NCI-H69 (cell line): ENCODE measurements around the gene UGT1A3.
"Not testable (repeated sequence)": the region's sequence is repeated elsewhere in the genome, so short reads cannot be mapped to it uniquely, and the experiment has no call there.

ENCODE experiments used
- DNase-seq: peaks from one replicate; lab custom pipeline; 2025; lab: John Stamatoyannopoulos, UW

The UGT1A3 gene

GRCh38 chr2:233728723-233729301 is at the start of gene UGT1A3:
UGT1A3 (plus strand) TSS chr2:233729042; CDS start chr2:233729127, 85 bp downstream.
- DNase-seq: no peak

DNA sequence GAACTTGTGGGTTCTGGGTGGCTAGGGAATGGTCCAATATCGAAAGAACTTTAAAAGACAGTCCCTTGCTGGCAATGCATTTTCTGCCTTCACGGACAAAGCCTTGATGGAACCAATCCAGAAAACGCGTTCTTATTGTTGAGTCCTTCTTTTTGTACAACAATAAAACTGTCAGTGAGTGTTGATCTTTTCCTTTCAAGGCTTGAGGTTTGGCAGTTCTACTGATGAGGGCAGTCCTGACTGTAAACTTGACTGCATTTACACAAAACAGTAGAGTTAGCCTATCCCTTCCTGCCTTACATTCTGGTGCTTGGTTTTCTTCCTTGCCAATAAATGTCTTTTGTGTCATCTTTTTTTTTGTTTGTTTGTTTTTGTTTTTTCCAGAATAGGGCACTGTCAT is 49.6 kb upstream of the UGT1A3 start:
- DNase-seq: no peak

DNA sequence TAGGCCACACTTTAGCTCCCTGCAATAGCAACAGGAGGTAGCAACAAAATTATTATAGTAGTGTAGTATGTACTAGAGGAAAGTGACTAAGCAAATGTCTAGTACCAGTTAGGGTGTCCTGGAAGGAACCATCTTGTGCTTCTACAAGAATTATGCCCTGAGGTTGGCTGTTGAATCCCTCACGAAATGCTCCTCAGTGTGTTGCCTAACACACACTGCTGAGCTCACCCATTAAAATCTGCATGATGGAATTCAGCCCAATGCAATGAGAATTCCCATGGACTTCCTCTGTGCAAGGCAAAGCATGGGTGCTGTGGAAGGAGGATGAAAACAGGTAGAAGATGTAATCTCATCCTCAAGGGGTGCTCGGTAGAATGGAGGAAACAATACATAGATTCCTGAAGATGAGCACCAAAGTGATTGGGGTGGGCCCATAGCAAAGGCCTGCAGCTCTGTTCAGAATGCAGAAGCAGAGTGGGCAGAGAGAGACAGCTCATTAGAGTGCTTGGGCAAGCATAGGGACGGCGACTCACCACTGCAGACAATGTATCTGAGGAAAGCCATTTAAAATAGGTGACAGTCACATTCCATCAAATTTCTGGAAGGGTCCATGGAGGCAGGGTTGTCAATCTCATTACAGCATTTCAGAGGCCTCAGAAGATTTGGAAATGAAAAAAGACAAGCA is 48.3 kb upstream of the UGT1A3 start:
- no peak for DNase-seq

- no peak for DNase-seq
These were observed 47.2 kb upstream of the UGT1A3 start, which contains the start of gene UGT1A7 for GRCh38 chr2:233681521-233682099. UGT1A7 (plus strand) TSS chr2:233681901; CDS start chr2:233681938, 37 bp downstream.

GRCh38 chr2:233684640-233685039 is 44.2 kb upstream of the UGT1A3 start:
- DNase-seq: no peak

GRCh38 chr2:233686928-233687327 is 41.9 kb upstream of the UGT1A3 start:
- no peak for DNase-seq

GRCh38 chr2:233688341-233688740 is 40.5 kb upstream of the UGT1A3 start:
- no peak for DNase-seq

- DNase-seq: no peak
These were observed 39.8 kb upstream of the UGT1A3 start for GRCh38 chr2:233689031-233689430.

GRCh38 chr2:233689501-233689900 is 39.3 kb upstream of the UGT1A3 start:
- no peak for DNase-seq

DNA sequence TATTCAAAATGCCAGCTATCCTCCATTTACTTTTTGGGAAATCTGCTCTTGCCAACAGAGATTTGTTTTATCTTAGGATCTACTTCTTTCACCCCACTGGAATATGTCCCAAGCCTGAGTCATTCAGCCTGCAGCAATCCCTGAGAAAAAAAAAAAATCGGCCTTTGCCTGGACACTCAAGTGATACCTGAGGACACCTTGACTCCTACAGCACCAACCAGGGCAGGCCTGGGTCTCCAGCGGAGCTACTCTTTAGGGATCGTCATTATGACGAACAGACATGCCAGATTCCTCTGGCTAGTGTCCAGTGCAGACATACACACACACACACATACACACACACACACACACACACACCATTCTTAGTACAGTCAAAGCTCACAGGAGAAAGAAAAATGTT is 38.4 kb upstream of the UGT1A3 start:
- DNase-seq: no peak

DNA sequence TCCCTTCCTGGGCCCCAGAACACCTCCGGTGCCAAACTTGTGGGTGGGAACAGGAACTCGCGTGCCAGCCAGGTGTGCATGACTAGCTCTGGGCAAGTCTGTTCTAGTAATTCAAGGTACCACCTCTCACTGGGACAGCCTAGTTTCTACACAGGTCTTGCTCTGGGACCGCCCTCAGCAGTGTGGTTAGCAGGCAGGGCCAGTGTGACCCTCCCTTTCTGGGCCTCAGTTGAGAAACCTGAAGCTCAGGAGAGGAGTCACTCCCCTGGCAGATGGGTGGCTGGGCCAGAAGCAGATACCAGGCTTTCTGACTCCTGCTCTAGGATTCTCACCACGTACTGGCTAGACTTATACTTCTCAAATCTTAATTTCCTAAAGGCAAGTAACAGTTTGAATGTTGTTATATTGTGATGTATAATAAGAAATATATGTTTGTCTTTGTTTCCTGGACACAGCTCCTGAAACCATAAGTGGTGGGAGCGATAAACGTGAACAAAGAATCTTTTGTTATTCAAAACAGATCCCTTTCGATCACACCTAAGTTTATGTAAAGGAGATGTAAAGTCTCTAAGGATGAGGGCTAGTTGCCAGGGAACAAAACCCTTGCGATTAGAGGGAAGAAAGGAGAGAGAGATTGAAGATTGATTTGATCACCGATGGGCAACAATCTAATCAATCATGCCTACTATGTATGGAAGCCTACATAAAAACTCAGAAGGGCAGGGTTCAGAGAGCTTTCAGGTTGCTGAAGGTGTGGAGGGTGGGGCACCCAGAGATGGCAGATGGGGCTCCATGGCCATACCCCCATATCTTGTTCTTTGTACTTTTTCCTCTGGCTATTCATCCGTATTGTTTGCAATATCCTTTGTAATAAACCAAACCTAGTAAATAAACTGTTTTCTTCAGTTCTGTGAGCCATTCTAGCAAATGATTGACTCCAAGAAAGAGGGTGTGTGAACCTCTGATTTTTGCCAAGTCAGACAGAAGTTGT is 37.1 kb upstream of the UGT1A3 start:
- DNase-seq: no peak

DNA sequence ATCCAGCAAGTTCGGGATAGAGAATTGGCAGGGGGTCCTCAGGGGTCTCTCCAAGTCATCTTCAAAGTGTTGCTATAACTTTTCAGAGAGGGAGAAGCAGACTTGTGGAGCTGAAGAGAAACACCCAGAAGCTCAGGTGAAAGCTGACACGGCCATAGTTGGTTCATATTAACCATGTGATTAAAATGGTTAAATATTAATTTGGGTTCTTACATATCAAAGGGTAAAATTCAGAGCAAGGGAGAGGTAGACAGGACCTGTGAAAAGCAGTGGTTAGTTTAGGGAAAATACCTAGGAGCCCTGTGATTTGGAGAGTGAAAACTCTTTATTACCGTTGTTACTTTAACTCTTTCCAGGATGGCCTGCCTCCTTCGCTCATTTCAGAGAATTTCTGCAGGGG is 36.2 kb upstream of the UGT1A3 start, which contains the start of gene UGT1A6:
UGT1A6 (plus strand) TSS at position 243 of the 400 bp plus-strand sequence; CDS start at position 358, 115 bp downstream.
- DNase-seq: no peak

GRCh38 chr2:233693963-233694362 is 34.9 kb upstream of the UGT1A3 start:
- no peak for DNase-seq

DNA sequence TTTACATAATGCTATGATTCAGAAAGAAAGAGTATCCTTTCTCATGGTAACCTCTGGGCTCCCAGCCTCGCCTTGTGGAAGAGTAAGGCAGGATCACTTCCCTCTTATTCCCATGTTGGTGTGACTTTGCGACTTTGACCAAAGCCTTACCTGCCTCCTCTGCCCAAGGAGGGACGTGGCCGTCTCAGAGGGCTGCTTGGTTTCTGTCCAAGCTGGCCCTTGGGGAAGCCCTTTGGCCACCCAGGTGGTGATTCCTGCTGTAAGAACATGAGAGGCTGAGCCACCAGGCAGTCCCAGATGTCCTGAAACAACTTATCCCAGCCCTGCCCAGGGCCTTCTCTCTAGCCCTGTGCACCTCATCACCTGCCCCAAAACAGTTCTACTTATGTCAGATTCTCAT is 30.1 kb upstream of the UGT1A3 start:
- DNase-seq: no peak

- no peak for DNase-seq
These were observed 29.3 kb upstream of the UGT1A3 start for GRCh38 chr2:233699424-233700027.

DNA sequence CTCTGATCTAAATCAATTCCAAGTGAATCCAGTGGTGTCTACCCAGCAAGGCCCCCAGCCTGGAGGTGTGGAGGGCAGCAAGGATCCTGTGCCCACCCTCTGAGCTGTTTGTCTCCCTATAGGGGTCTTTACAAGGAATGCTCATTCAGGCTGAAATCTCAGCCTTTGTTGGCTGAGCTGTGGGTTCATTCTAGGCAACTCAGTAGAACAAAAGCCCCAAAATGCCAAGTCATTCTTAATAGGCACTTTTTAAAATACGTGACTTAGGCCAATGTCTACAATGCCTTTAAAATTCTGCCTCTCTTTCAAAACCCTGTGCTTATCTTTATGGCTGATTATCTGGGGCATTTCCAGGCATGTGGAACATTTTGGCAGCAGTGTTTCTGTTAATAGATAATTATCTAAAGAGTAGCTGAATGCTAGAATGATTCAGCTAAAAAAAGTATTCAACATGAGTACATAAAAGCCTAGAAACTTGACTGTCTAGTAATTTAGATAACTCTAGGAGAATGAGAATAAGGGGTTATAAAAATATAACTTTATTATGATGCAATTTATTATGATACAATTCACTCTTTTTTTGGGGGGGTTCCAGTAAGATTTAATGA is 28.7 kb upstream of the UGT1A3 start:
- no peak for DNase-seq

DNA sequence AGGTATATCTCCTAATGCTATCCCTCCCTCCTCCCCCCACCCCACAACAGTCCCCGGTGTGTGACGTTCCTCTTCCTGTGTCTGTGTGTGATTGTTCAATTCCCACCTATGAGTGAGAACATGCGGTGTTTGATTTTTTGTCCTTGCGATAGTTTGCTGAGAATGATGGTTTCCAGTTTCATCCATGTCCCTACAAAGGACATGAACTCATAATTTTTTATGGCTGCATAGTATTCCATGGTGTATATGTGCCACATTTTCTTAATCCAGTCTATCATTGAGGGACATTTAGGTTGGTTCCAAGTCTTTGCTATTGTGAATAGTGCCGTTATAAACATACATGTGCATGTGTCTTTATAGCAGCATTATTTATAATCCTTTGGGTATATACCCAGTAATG is 28.0 kb upstream of the UGT1A3 start:
- DNase-seq: not testable (repeated sequence)

- DNase-seq: no peak
These were observed 26.6 kb upstream of the UGT1A3 start for GRCh38 chr2:233702238-233702637.

DNA sequence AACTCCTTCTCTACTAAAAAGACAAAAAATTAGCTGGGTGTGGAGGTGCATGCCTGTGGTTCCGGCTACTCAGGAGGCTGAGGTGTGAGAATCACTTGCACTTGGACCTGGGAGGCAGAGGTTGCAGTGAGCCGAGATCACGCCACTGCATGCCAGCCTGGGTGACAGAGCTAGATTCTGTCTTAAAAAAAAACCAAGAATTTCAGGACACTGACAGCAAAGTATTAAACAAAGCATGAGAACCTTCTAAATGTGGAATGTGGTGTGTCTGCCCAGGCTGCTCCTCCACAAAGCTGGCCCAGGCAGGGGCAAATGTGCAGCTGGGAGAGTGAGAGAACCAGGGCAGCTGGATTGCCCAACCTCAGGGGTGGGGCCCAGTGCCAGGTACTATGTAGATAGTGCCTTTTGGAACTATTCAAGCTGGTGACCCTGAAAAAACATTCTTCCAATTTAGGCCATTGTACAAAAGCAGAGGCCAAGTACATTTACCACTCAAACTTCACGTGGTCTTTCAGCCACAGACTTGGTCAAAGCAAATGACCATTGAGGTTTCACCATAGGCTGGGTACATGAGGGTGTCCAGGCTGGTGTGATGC is 22.8 kb upstream of the UGT1A3 start:
- no peak for DNase-seq

GRCh38 chr2:233706720-233707119 is 22.1 kb upstream of the UGT1A3 start:
- DNase-seq: no peak
